Activated naive CD4-positive, alpha-beta T cell (primary cell): Measurements from ENCODE around the gene LIPC.

Experiments used
- DNase-seq, 4 experiments: peaks; one replicate each; lab custom pipeline; 2025; lab: John Stamatoyannopoulos, UW

Gene LIPC

DNA sequence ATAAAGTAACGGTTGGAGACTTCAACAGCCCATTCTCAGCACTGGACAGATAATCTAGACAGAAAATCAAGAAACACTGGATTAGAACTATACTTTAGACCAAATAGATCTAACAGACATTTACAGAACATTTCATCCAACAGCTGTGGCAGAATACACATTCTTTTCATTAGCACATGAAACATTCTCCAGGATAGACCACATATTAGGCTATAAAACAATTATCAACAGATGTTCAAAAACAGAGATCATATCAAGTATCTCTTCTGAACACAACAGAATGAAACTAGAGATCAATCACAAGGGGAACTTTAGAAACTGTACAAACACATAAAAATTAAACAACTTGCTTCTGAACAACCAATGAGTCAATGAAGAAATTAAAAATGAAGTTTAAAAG, 184.4 kb downstream of the LIPC start:
- DNase-seq: no peak
